Measurements from ENCODE around the gene RGL2.
"Not testable (repeated sequence)": the region's sequence is repeated elsewhere in the genome, so short reads cannot be mapped to it uniquely, and the experiment has no call there.

DNA sequence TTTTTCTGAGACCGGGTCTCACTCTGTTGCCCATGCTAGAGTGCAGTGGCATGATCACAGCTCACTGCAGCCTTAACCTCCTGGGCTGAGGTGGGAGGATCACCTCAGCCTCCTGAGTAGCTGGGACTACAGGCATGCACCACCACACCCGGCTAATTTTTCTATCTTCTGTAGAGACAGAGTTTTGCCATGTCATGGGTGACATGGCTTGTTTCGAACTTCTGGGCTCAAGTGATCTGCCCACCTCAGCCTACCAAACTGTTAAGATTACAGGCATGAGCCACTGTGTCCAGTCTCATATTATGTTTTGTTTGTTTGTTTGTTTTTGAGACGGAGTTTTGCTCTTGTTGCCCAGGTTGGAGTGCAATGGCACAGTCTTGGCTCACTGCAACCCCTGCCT is 13.5 kb downstream of the RGL2 start:
- TF ChIP-seq, protein P1, sequence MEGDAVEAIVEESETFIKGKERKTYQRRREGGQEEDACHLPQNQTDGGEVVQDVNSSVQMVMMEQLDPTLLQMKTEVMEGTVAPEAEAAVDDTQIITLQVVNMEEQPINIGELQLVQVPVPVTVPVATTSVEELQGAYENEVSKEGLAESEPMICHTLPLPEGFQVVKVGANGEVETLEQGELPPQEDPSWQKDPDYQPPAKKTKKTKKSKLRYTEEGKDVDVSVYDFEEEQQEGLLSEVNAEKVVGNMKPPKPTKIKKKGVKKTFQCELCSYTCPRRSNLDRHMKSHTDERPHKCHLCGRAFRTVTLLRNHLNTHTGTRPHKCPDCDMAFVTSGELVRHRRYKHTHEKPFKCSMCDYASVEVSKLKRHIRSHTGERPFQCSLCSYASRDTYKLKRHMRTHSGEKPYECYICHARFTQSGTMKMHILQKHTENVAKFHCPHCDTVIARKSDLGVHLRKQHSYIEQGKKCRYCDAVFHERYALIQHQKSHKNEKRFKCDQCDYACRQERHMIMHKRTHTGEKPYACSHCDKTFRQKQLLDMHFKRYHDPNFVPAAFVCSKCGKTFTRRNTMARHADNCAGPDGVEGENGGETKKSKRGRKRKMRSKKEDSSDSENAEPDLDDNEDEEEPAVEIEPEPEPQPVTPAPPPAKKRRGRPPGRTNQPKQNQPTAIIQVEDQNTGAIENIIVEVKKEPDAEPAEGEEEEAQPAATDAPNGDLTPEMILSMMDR (IDR thresholded peaks at IDR 0.05): not testable (repeated sequence)
- TF ChIP-seq POLR2A, EP300, POLR2AphosphoS5 (IDR thresholded peaks at IDR 0.05): not testable (repeated sequence)
